Ovary (tissue), 9 donors: Measurements from ENCODE around the gene TEFM. TPM values are rescaled to one million over a fixed set of nuclear protein-coding genes. Genes with fewer than 3 reads are reported as not detected.
A peak's percentile ranks its signal among the peaks of the same experiment; 100 is the strongest.

Experiments used
- DNase-seq, 5 donors: peaks; one replicate each; pipeline ENCODE4 v3.0.0-alpha.2; 2019 to 2020
- H3K27ac ChIP-seq, 2 donors: fragments of 200-600 bp; one replicate each; pipeline versions ENCODE4 v1.5.1 to v1.8.0; 2019 to 2022
- H3K27me3 ChIP-seq: fragments of 200-600 bp; one replicate; pipeline ENCODE4 v1.8.0; 2022
- H3K36me3 ChIP-seq: fragments of 200-600 bp; sonication (generic); one replicate; pipeline ENCODE4 v1.5.1; 2019
- H3K4me1 ChIP-seq: one replicate; pipeline ENCODE4 v1.8.1; 2013; ENCODE audit warnings: mild to moderate bottlenecking, moderate library complexity; ENCODE audit not compliant: insufficient read depth
- H3K4me3 ChIP-seq: fragments of 200-600 bp; sonication (generic); one replicate; pipeline ENCODE4 v1.5.1; 2017
- H3K9me3 ChIP-seq, 2 donors: fragments of 200-600 bp in 1 of 2; sonication (generic) in 1 of 2; one replicate each; pipeline versions ENCODE4 v1.5.1 to v1.8.1; 2013 to 2019; ENCODE audit warnings: mild to moderate bottlenecking in 1 of 2, moderate library complexity in 1 of 2
- EP300 ChIP-seq: sonication (generic); formaldehyde crosslinking; IDR thresholded peaks from one replicate; pipeline ENCODE4 v1.6.1; 2017; ENCODE audit warnings: antibody characterized with exemption
- POLR2A ChIP-seq: fragments of 450-650 bp; IDR thresholded peaks from one replicate; pipeline ENCODE4 v1.6.1; 2017; ENCODE audit warnings: antibody characterized with exemption, mild to moderate bottlenecking, moderate library complexity
- WGBS, 3 donors: extraction: QIAGEN DNeasy Blood & Tissue Kit in 1 of 3; methylation state at CpG; one replicate each; pipeline versions ENCODE4 v1.1.5 to v1.1.7; 2013 to 2017; 5-methylcytosine and 5-hydroxymethylcytosine counted together
- intact Hi-C, 4 donors: fragments of 100-400 bp; cut with DNase I; formaldehyde crosslinking; loops; one replicate each; pipeline versions ENCODE4 v1.11.0 to v1.15.1; 2022 to 2023
- polyA plus RNA-seq, 2 donors: library from polyadenylated mRNA; stranded (reverse); fragments of 200-250 nt in 1 of 2; fragments of 350-450 nt in 1 of 2; fragmentation: Illumina TruSeq in 1 of 2; extraction: RNeasy Lipid Tissue Mini Kit (QIAGEN cat#74804) in 1 of 2; gene quantifications; one replicate each; pipeline ENCODE4 v1.2.3, GENCODE V29; 2013 to 2014
- total RNA-seq, 7 donors: library from RNA; depleted of rRNA in 2 of 7; stranded (reverse); fragments of >200 nt in 2 of 7; fragmentation: NEBNext Ultra II Directional in 3 of 7; extraction: Animal tissue kit (Norgen Biotek cat#: 25700) in 3 of 7; gene quantifications; one replicate each; pipeline versions ENCODE4 v1.1.0 to v1.2.4, GENCODE V29; 2016 to 2023
- TF ChIP-seq, protein P1 (sequence below), 3 donors: fragments of 450-650 bp in 2 of 3; fragments of 200-600 bp in 1 of 3; IDR thresholded peaks; one replicate each; pipeline versions ENCODE4 v1.5.1 to v1.8.0; 2016 to 2022; ENCODE audit warnings: antibody characterized with exemption in 3 of 3, mild to moderate bottlenecking in 1 of 3
- donor health status: DM: no; HTN: no; CAD: no; lungs with moderate emphysema.
- donor health status: DM: no; HTN: no; CAD: no.
- donor health status: Bipolar disorder and iron deficiency.
- donor health status: DM: yes; HTN: yes; CAD: no.
- donor health status: DM: no; HTN: no; CAD: no.
- donor health status: DM: yes; HTN: yes; CAD: no.

Gene TEFM
- total and polyA plus RNA-seq, 9 donors = 9.4 to 18.3 (median 13.3) TPM

DNA sequence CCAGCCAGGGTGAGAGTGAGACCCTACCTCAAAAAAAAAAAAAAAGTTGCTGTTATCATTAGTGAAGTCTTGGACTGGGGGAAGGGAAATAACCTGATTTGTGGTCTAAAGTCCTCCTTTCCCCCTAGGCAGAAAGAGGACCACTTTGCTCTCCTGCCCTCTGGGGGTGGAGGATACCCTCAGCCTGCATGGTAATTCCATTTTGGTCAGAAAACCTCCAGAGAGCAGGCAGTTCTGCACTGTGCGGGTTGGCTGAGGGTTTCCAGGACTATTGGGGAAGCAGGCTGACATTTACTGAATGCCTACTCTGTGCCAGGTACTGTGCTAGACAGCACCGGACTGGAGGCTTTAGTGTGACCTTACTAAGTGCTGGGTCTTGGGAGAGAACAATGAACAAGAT lies 18.3 kb upstream of the TEFM start:
- 49 to 62% (median 54%) methylated on average over 2 of the region's 2 CpGs for WGBS, 3 donors
- no peak for DNase-seq
- peaks cover 8% of the 10 kb centered on the region for H3K4me1 ChIP-seq
- TF ChIP-seq POLR2A = no peak
- TF ChIP-seq EP300 = no peak
- TF ChIP-seq, protein P1, sequence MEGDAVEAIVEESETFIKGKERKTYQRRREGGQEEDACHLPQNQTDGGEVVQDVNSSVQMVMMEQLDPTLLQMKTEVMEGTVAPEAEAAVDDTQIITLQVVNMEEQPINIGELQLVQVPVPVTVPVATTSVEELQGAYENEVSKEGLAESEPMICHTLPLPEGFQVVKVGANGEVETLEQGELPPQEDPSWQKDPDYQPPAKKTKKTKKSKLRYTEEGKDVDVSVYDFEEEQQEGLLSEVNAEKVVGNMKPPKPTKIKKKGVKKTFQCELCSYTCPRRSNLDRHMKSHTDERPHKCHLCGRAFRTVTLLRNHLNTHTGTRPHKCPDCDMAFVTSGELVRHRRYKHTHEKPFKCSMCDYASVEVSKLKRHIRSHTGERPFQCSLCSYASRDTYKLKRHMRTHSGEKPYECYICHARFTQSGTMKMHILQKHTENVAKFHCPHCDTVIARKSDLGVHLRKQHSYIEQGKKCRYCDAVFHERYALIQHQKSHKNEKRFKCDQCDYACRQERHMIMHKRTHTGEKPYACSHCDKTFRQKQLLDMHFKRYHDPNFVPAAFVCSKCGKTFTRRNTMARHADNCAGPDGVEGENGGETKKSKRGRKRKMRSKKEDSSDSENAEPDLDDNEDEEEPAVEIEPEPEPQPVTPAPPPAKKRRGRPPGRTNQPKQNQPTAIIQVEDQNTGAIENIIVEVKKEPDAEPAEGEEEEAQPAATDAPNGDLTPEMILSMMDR (IDR thresholded peaks at IDR 0.05) = no peak
- intact Hi-C loops = no loop called here
- H3K4me3 ChIP-seq = no peak overlapping the region
- no peaks in the 10 kb centered on the region for H3K36me3 ChIP-seq
- H3K27me3 ChIP-seq = no peaks in the 10 kb centered on the region
- no peak overlapping the region for H3K27ac ChIP-seq
- no peaks in the 10 kb centered on the region for H3K9me3 ChIP-seq

DNA sequence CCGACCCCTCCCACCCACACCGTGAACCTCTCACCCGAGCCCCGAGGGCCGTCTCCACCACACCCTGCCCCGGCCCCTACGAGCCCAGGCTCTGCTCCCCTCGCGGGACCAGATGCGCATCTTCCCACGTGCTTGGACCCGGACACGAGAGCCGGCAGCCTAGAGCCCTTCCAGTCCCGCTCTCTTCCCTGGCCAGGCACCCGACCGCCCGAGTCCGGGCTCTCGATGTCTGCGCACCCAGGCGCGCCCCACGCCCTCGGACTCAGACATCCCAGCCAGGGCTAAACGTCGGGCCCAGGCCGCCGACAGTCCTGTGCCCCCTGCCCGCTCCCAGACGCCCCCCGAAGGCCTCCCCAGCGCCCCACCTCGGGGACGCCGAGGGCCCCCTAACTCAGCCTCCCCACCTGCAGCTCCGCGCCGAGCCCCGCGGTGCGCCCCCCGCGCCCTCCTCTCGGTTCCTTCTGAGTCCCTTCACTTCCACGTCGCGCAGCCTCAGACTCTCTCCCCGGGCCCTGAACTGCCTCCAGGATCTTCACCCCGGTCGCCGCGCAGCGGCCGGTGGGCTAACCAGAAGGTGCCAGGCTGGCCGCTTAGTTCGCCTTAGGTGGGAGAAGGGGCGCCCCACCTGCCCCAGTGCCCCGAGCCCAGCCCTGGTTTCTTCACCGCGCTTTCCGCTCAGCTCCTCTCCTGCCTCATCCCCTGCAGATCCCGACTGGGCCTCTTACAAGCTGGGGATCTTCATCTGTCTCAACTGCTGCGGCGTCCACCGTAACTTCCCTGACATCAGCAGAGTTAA lies 16.4 kb upstream of the TEFM start:
- no peak overlapping the region for H3K27ac ChIP-seq
- DNase-seq = no peak
- intact Hi-C loops = no loop called here
- TF ChIP-seq, protein P1 (IDR thresholded peaks at IDR 0.05) = no peak
- TF ChIP-seq POLR2A = no peak
- no peak for TF ChIP-seq EP300
- H3K9me3 ChIP-seq = no peaks in the 10 kb centered on the region
- H3K27me3 ChIP-seq = no peaks in the 10 kb centered on the region
- WGBS, 3 donors = 1 to 4% (median 2%) methylated on average over 43 to 66 of the region's 66 CpGs
- H3K4me3 ChIP-seq = peak overlapping the region; percentile 27
- peaks cover 8% of the 10 kb centered on the region for H3K4me1 ChIP-seq
- H3K36me3 ChIP-seq = no peaks in the 10 kb centered on the region

DNA sequence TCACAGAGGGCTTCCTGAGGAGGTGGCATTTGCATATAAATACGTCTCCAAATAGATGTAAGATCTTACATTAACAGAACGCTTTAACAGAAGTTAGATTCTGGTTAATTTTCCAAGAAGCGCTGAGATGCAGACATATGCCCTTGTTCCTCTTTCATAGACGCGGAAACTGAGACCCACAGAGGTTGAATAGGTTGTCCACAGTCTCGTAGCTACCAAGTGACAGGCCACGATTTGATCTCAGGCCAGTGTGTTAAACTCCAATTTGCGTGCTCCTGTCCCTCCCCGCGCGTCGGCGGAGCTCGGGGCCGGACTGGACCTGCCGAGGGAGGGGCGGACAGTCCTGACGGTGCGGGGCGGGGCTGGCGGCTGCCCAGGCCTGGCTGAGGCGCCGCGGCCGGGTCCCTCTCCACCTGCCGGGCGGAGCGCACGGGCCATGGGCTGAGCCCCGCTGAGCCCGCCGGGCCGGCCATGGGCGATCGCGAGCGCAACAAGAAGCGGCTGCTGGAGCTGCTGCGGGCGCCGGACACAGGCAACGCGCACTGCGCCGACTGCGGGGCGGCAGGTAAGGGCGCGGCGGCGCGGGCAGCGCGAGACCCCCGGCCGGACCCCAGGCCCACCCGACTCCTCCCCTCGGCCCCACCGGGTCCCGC lies 15.6 kb upstream of the TEFM start, which contains the start of gene ADAP2:
Gene ADAP2 (plus strand): TSS at position 402 of the 653 bp plus-strand sequence. CDS start 70 bp downstream, at position 472.
- DNase-seq = peak in 2 of 5 donors; percentile 9 to 37
- Histone ChIP-seq H3K27me3 (no peaks in the 10 kb centered on the region), H3K4me1 (peaks cover 8% of the 10 kb centered on the region), H3K4me3 (peak within 1 kb of the TSS; percentile 27), H3K27ac (no peak within 1 kb of the TSS), H3K36me3 (no peaks in the 10 kb centered on the region), H3K9me3 (no peaks in the 10 kb centered on the region)
- 2 to 4% (median 3%) methylated on average over 42 to 60 of the region's 60 CpGs for WGBS, 3 donors
- intact Hi-C loops = no loop called here
- TF ChIP-seq, protein P1 (IDR thresholded peaks at IDR 0.05) = no peak
- TF ChIP-seq POLR2A (no peak), EP300 (no peak)

DNA sequence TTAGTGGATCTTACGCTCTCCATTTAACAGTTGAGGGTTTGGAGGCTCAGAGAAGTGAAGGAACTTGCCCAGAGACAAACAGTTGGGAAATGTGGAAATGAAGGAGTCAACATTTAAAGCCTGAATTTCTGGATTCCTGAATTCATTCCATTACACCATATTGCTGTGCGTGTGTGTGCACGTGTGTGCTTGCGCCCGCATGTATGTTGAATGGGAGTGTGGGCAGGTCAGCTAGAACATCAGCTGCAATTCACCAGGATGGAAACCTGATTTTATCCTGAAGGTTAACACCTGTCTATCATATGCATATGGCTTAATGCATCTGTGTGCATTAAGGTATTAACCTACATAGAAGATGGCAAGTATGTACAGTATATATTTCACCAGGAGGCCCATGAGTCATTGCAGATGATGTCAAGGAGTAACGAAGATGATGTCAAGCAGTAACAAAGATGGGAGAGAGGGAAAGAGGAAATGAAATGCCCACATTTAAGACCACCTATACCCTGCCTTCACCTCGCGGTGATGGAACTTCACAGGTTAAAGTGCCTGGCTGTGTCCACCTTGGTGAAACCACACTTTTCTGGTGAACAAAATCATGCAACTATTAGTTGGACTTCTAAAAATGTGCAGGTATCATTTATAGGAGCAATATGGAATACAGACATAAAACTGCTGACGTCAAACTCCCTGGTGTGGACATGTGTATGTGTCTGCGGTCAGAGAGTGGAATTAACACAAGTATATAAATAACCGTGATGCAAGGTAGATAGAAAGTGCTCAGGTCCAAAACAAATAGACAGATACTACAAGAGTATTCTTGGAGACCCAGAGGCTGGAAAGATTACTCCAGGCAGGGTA lies 14.9 kb upstream of the TEFM start:
- Histone ChIP-seq H3K4me1 (peaks cover 8% of the 10 kb centered on the region), H3K27me3 (no peaks in the 10 kb centered on the region), H3K27ac (no peak overlapping the region), H3K9me3 (no peaks in the 10 kb centered on the region), H3K4me3 (no peak overlapping the region), H3K36me3 (no peaks in the 10 kb centered on the region)
- intact Hi-C loops = no loop called here
- DNase-seq = no peak
- TF ChIP-seq EP300 (no peak), POLR2A (no peak)
- TF ChIP-seq, protein P1 (IDR thresholded peaks at IDR 0.05) = no peak
- WGBS, 3 donors = 82 to 83% (median 82%) methylated on average over 11 of the region's 11 CpGs
